Prostate gland (tissue), 2 donors: ENCODE data around the gene CNTLN. TPM values are rescaled to one million over a fixed set of nuclear protein-coding genes. Genes with fewer than 3 reads are reported as not detected.
"Not testable (repeated sequence)": the region's sequence is repeated elsewhere in the genome, so short reads cannot be mapped to it uniquely, and the experiment has no call there.

Experiments
- DNase-seq: peaks from one replicate; pipeline ENCODE4 v3.0.0-alpha.2; 2019; ENCODE audit warnings: low spot score
- H3K27ac ChIP-seq, 2 donors: fragments of 200-600 bp; sonication (generic); 2 replicates each; pipeline ENCODE4 v1.5.1; 2017 to 2019
- H3K27me3 ChIP-seq: fragments of 200-600 bp; sonication (generic); replicated peaks from 2 replicates; pipeline ENCODE4 v1.5.1; 2019; ENCODE audit not compliant: insufficient read depth
- H3K36me3 ChIP-seq, 2 donors: fragments of 200-600 bp; sonication (generic); 1 replicate in 1 of 2; 2 replicates in 1 of 2; pipeline versions ENCODE4 v1.5.1 to v1.8.1; 2017 to 2019
- H3K4me1 ChIP-seq: fragments of 200-600 bp; sonication (generic); replicated peaks from 2 replicates; pipeline ENCODE4 v1.5.1; 2019
- H3K4me3 ChIP-seq, 2 donors: fragments of 200-600 bp; sonication (generic); 2 replicates each; pipeline ENCODE4 v1.5.1; 2017 to 2019
- H3K9me3 ChIP-seq: fragments of 200-600 bp; sonication (generic); 2 replicates; pipeline ENCODE4 v1.5.1; 2017
- POLR2A ChIP-seq: fragments of 450-650 bp; IDR thresholded peaks from one replicate; pipeline ENCODE4 v1.6.1; 2016; ENCODE audit warnings: antibody characterized with exemption, mild to moderate bottlenecking
- POLR2AphosphoS5 ChIP-seq: sonication (generic); formaldehyde crosslinking; IDR thresholded peaks from one replicate; pipeline ENCODE4 v1.6.1; 2017; ENCODE audit warnings: antibody characterized with exemption
- WGBS: methylation state at CpG from one replicate; pipeline ENCODE4 v1.1.5; 2018; 5-methylcytosine and 5-hydroxymethylcytosine counted together
- intact Hi-C: fragments of 100-400 bp; cut with DNase I; formaldehyde crosslinking; loops from one replicate; pipeline ENCODE4 v1.14.2; 2022
- total RNA-seq, 2 donors: library from RNA; depleted of rRNA; stranded (reverse); fragments of >200 nt; gene quantifications; one replicate each; pipeline ENCODE4 v1.1.0, GENCODE V29; 2016
- TF ChIP-seq, protein P1 (sequence below), 4 experiments: fragments of 200-600 bp in 2 of 4; fragments of 450-650 bp in 2 of 4; sonication (generic) in 2 of 4; IDR thresholded peaks; 1 replicate in 3 of 4; 2 replicates in 1 of 4; pipeline ENCODE4 v1.5.1; 2016 to 2019; ENCODE audit warnings: antibody characterized with exemption in 4 of 4, mild to moderate bottlenecking in 2 of 4, moderate library complexity in 2 of 4

CNTLN gene
- total RNA-seq, 2 donors from 2014 or later = 4.1 to 12.9 TPM

DNA sequence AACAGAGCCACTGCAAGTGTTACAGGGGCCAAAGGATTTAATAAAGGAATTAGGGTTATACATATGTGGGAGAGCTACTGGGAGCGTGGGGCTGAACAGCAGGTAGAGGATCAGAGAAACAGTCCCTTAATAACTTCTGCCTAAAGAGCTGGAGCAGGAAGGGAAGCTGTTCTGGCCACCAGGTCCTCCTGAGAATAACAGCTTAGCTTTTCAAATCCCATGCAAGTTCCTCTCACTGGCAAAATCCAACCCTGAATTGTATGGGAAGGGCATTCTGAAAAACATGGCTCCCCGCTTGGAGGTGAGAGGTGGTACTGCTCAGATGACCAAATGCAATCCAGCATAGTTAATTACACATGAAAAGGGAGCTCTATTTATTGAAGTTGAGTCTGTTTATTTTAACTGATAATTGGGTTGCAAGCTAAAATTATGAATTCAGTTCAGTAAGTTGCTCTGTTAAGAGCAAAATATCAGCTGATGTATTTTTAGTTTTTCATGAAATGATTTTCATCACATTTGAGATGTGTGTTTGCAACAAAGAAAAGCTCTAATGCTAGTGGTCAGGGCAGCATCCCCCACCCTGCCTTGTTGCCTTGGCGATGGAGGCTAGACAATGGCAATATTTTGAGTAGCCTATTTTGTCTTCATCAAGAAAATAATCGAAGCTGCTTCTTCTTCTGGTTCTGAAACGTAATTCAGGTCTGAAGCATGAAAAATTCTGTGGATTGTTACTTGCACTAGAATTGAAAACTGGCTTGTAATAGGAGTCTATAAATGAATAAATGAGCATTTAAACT lies 385.6 kb downstream of the CNTLN start:
- no peak overlapping the region for H3K4me3 ChIP-seq
- TF ChIP-seq POLR2A = no peak
- TF ChIP-seq POLR2AphosphoS5 = no peak
- TF ChIP-seq, protein P1, sequence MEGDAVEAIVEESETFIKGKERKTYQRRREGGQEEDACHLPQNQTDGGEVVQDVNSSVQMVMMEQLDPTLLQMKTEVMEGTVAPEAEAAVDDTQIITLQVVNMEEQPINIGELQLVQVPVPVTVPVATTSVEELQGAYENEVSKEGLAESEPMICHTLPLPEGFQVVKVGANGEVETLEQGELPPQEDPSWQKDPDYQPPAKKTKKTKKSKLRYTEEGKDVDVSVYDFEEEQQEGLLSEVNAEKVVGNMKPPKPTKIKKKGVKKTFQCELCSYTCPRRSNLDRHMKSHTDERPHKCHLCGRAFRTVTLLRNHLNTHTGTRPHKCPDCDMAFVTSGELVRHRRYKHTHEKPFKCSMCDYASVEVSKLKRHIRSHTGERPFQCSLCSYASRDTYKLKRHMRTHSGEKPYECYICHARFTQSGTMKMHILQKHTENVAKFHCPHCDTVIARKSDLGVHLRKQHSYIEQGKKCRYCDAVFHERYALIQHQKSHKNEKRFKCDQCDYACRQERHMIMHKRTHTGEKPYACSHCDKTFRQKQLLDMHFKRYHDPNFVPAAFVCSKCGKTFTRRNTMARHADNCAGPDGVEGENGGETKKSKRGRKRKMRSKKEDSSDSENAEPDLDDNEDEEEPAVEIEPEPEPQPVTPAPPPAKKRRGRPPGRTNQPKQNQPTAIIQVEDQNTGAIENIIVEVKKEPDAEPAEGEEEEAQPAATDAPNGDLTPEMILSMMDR (IDR thresholded peaks at IDR 0.05) = no peak
- no peaks in the 10 kb centered on the region for H3K27me3 ChIP-seq
- H3K4me1 ChIP-seq = no peaks in the 10 kb centered on the region
- no peaks in the 10 kb centered on the region for H3K9me3 ChIP-seq
- DNase-seq = no peak
- intact Hi-C loops = no loop called here
- no peak overlapping the region for H3K27ac ChIP-seq
- WGBS = 75% methylated on average over 5 of the region's 5 CpGs
- H3K36me3 ChIP-seq = no peaks in the 10 kb centered on the region

DNA sequence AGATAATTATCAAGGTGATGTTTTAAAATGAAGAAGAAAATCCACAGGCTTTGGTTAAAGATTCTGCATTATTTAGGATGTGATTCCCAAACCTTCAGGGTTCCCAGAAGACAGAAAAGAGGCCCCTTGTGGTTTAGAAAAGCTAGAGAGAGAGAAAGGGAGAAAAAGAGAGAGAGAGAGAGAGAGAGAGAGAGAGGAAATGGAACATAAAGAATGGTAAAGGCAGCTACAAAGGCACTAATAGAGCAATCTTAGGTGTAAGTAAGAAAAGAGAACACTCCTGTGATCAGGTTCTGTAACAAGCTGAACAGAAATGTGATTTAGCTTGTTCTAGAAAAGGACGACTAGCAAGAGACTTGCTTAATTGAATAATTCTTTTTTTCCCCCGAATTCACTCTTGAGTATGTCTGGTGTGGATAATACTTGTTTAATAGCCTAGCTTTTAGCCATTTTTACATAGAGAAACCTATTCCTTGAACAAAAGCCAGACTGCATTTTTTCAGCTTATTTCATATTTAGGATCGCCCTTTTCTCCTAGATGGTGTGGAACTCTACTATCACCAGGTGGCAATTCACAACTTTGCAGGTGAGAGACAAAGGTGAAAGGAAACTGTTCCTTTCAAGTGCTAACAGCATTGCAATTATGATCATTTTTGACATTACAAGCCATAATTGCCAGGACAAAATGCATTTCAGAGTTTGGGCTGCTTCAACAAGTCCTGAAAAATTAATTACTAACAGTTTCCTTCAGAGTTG lies 386.4 kb downstream of the CNTLN start:
- 87% methylated on average over 3 of the region's 3 CpGs for WGBS
- Histone ChIP-seq H3K4me1 (no peaks in the 10 kb centered on the region), H3K27ac (no peak overlapping the region), H3K27me3 (no peaks in the 10 kb centered on the region), H3K4me3 (no peak overlapping the region), H3K9me3 (no peaks in the 10 kb centered on the region), H3K36me3 (no peaks in the 10 kb centered on the region)
- no peak for TF ChIP-seq POLR2A
- TF ChIP-seq, protein P1 (IDR thresholded peaks at IDR 0.05) = no peak
- no peak for TF ChIP-seq POLR2AphosphoS5
- no peak for DNase-seq
- intact Hi-C loops = no loop called here

DNA sequence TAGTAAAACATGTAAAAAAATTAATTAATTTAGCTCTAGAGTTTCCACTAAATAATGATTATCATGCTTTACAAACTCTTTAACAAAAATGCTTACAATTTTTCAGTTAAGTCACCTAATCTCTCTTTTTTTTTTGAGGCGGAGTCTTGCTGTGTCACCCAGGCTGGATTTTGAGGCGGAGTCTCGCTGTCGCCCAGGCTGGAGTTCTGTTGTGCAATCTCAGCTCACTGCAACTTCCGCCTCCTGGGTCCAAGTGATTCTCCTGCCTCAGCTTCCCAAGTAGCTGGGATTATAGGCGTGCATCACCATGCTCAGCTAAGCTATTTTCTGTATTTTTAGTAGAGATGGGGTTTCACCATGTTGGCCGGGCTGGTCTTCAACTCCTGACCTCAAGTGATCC lies 391.9 kb downstream of the CNTLN start:
- H3K4me3 ChIP-seq, intact Hi-C loops, DNase-seq, H3K4me1 ChIP-seq, H3K27ac ChIP-seq, H3K9me3 ChIP-seq, H3K27me3 ChIP-seq, H3K36me3 ChIP-seq: not testable (repeated sequence)
- 93% methylated on average over 7 of the region's 7 CpGs for WGBS

DNA sequence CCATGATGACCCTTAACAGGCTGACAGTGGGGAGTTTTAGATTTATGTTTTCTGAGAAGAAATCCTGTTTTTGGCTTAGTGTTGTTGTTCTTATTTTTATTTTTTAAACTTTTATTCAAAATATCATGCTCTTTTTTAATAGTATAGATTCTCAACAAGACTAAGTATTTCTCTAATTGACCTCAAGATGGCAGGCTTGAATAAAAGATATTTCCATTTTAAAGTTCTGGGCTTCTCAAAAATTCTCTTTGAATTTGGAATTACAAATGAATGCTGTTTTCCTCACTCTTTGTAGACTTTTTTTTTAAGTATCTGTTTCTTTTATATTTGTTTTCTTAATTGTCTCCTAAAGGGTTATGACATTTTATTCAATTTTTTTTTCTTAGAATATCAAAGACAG lies 394.0 kb downstream of the CNTLN start:
- intact Hi-C loops = no loop called here
- Histone ChIP-seq H3K27ac (no peak overlapping the region), H3K27me3 (no peaks in the 10 kb centered on the region), H3K4me3 (no peak overlapping the region), H3K4me1 (no peaks in the 10 kb centered on the region), H3K36me3 (no peaks in the 10 kb centered on the region), H3K9me3 (no peaks in the 10 kb centered on the region)
- DNase-seq = no peak
- no peak for TF ChIP-seq POLR2AphosphoS5
- TF ChIP-seq, protein P1 (IDR thresholded peaks at IDR 0.05) = peak in 1 of 4 experiments; percentile 35

DNA sequence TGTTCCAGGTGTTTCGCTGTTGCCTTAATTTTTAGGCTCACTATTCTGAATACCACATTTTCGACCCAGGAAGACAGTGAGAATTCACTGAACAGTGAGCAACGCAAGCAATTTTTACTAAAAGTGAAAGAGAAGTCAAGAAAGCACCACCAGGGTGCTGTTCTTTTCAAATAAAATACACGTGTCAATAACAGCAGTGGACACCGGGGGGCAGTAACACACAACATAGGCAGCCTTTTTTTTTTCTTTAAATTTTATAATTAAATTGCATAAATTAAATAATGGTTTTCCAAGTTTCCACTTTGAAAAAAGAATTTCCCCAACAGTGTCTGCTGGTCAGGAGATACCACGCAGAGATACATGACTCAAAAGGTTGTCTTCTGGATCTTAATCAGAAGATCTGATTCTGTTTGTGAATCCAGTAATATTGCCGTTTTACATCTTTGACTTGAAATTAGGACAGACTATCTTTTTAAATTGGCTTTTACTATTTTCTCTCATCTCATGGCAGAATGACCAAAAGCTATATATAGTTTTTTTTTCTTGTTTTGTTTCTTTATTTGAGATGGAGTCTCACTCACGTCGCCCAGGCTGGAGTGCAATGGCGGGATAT lies 396.9 kb downstream of the CNTLN start:
- no peak overlapping the region for H3K4me3 ChIP-seq
- TF ChIP-seq POLR2AphosphoS5 = no peak
- TF ChIP-seq, protein P1 (IDR thresholded peaks at IDR 0.05) = peak in 3 of 4 experiments; percentile 47 to 53 (median 51)
- no peaks in the 10 kb centered on the region for H3K4me1 ChIP-seq
- no peaks in the 10 kb centered on the region for H3K9me3 ChIP-seq
- intact Hi-C loops = loop anchor here (10.0 kb wide), 1 partner anchor 1493 kb away; no protein-coding TSS in a partner anchor
- H3K36me3 ChIP-seq = no peaks in the 10 kb centered on the region
- no peak overlapping the region for H3K27ac ChIP-seq
- no peaks in the 10 kb centered on the region for H3K27me3 ChIP-seq
- DNase-seq = no peak
- WGBS = 47% methylated on average over 10 of the region's 10 CpGs
